ENCODE data around the gene SLC49A3. TPM values are rescaled to one million over a fixed set of nuclear protein-coding genes. Genes with fewer than 3 reads are reported as not detected.

The SLC49A3 gene
- total and polyA plus RNA-seq, 8 donors: 2.7 to 18.8 (median 10.4) TPM

GRCh38 chr4:633406-633805, 55.5 kb downstream of the SLC49A3 start:
- intact Hi-C loops (cut with DNase I; ENCODE audit: low total_unique reads): no loop called here
- Histone ChIP-seq H3K4me1 (no peaks in the 10 kb centered on the region), H3K9me3 (peaks cover 0 to 15% (median 0%) of the 10 kb centered on the region in 4 donors), H3K27ac (no peak overlapping the region), H3K4me3 (no peak overlapping the region), H3K27me3 (peaks cover 0 to 54% (median 10%) of the 10 kb centered on the region in 3 donors), H3K36me3 (no peaks in the 10 kb centered on the region)
- no peak for DNase-seq
- 42 to 53% (median 49%) methylated on average over 6 to 9 of the region's 9 CpGs for WGBS, 5 donors
- TF ChIP-seq POLR2AphosphoS5 (IDR thresholded peaks at IDR 0.05) (no peak), EP300 (IDR thresholded peaks at IDR 0.05) (no peak)

GRCh38 chr4:632926-633325, 56.0 kb downstream of the SLC49A3 start:
- Histone ChIP-seq H3K27me3 (peaks cover 0 to 54% (median 14%) of the 10 kb centered on the region in 3 donors), H3K36me3 (no peaks in the 10 kb centered on the region), H3K4me3 (no peak overlapping the region), H3K27ac (no peak overlapping the region), H3K4me1 (no peaks in the 10 kb centered on the region), H3K9me3 (peaks cover 0 to 15% (median 0%) of the 10 kb centered on the region in 4 donors)
- no peak for DNase-seq
- TF ChIP-seq EP300 (IDR thresholded peaks at IDR 0.05): no peak
- no peak for TF ChIP-seq CTCF (IDR thresholded peaks at IDR 0.05)
- TF ChIP-seq POLR2A (IDR thresholded peaks at IDR 0.05): no peak
- TF ChIP-seq POLR2AphosphoS5 (IDR thresholded peaks at IDR 0.05): no peak
- intact Hi-C loops (cut with DNase I; ENCODE audit: low total_unique reads): no loop called here
- WGBS, 5 donors: 84 to 99% (median 86%) methylated on average over 6 of the region's 6 CpGs

DNA sequence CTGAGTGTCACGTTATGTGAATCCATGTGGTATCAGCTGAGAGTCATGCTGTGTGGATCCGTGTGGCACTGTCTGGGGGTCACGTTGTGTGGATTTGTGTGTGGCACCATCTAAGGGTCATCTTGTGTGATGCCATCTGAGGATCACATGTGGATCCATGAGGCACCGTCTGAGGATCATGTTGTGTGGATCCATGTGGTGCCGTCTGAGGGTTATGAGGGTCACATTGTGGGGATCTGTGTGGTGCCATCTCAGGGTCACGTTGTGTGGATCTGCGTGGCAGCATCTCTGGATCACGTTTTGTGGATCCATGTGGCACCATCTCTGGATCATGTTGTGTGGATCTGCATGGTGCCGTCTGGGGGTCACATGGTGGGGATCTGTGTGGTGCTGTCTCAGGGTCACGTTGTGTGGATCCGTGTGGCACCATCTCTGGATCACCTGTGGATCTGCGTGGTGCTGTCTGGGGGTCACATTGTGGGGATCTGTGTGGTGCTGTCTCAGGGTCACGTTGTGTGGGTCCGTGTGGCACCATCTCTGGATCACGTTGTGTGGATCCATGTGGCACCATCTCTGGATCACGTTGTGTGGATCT, 56.7 kb downstream of the SLC49A3 start:
- H3K4me1 ChIP-seq: no peaks in the 10 kb centered on the region
- no peak overlapping the region for H3K4me3 ChIP-seq
- no peak for DNase-seq
- H3K27me3 ChIP-seq: peaks cover 0 to 54% (median 14%) of the 10 kb centered on the region in 3 donors
- WGBS, 5 donors: 88 to 93% (median 91%) methylated on average over 16 of the region's 16 CpGs
- no peaks in the 10 kb centered on the region for H3K36me3 ChIP-seq
- no peak overlapping the region for H3K27ac ChIP-seq
- H3K9me3 ChIP-seq: peaks cover 0 to 15% (median 0%) of the 10 kb centered on the region in 4 donors
- intact Hi-C loops (cut with DNase I; ENCODE audit: low total_unique reads): no loop called here
- TF ChIP-seq CTCF (IDR thresholded peaks at IDR 0.05) (no peak), EP300 (IDR thresholded peaks at IDR 0.05) (no peak)

Other genes starting within 250 kb of the SLC49A3 start
- 10 to 100 TPM; 21.1 to 62.9 (median 50.8) TPM for gene ZNF721, start 190.0 kb downstream of the SLC49A3 start, total RNA-seq
- gene ZNF721, start 190.0 kb downstream of the SLC49A3 start, polyA plus RNA-seq: 1 to 10 TPM; 8.4 to 9.2 (median 8.7) TPM
- gene PIGG, start 189.9 kb downstream of the SLC49A3 start, total RNA-seq: 100 to 1,000 TPM in 2 of 5 donors, 10 to 100 TPM in 3; 65.5 to 213 (median 83.0) TPM
- 10 to 100 TPM; 13.0 to 36.7 (median 21.3) TPM for gene PIGG, start 189.9 kb downstream of the SLC49A3 start, polyA plus RNA-seq
- not detected for gene TMEM271, start 112.9 kb downstream of the SLC49A3 start, total RNA-seq
- under 1 TPM in 1 of 3 donors, not detected in 2; 0.03 TPM for gene TMEM271, start 112.9 kb downstream of the SLC49A3 start, polyA plus RNA-seq
- gene PDE6B, start 63.6 kb downstream of the SLC49A3 start, total RNA-seq: 10 to 100 TPM in 1 of 5 donors, not detected in 4; 12.3 TPM
- 1 to 10 TPM; 1.1 to 1.8 (median 1.6) TPM for gene PDE6B, start 63.6 kb downstream of the SLC49A3 start, polyA plus RNA-seq
- 100 to 1,000 TPM in 3 of 5 donors, 10 to 100 TPM in 1, 1 to 10 TPM in 1; 8.0 to 842 (median 169) TPM for gene ATP5ME, start 14.9 kb downstream of the SLC49A3 start, total RNA-seq
- 100 to 1,000 TPM; 742 to 876 (median 853) TPM for gene ATP5ME, start 14.9 kb downstream of the SLC49A3 start, polyA plus RNA-seq
- 10 to 100 TPM in 3 of 5 donors, 1 to 10 TPM in 2; 7.0 to 67.7 (median 13.4) TPM for gene MYL5, start 14.6 kb downstream of the SLC49A3 start, total RNA-seq
- 100 to 1,000 TPM in 1 of 3 donors, 10 to 100 TPM in 2; 18.8 to 148 (median 42.7) TPM for gene MYL5, start 14.6 kb downstream of the SLC49A3 start, polyA plus RNA-seq
- gene PCGF3, start 16.7 kb upstream of the SLC49A3 start, total RNA-seq: 100 to 1,000 TPM in 2 of 5 donors, 10 to 100 TPM in 3; 45.2 to 140 (median 82.6) TPM
- 10 to 100 TPM; 24.7 to 48.9 (median 24.9) TPM for gene PCGF3, start 16.7 kb upstream of the SLC49A3 start, polyA plus RNA-seq
- gene CPLX1, start 137.0 kb upstream of the SLC49A3 start, total RNA-seq: 1 to 10 TPM in 1 of 5 donors, under 1 TPM in 1, not detected in 3; 0.37 to 1.2 TPM
- 1 to 10 TPM; 1.9 to 2.9 (median 2.6) TPM for gene CPLX1, start 137.0 kb upstream of the SLC49A3 start, polyA plus RNA-seq
- gene GAK, start 243.2 kb upstream of the SLC49A3 start, total RNA-seq: 100 to 1,000 TPM in 4 of 5 donors, 10 to 100 TPM in 1; 71.8 to 503 (median 194) TPM
- gene GAK, start 243.2 kb upstream of the SLC49A3 start, polyA plus RNA-seq: 100 to 1,000 TPM; 128 to 149 (median 133) TPM
- 10 to 100 TPM in 4 of 5 donors, 1 to 10 TPM in 1; 7.3 to 82.8 (median 20.1) TPM for gene TMEM175, start 243.3 kb upstream of the SLC49A3 start, total RNA-seq
- gene TMEM175, start 243.3 kb upstream of the SLC49A3 start, polyA plus RNA-seq: 10 to 100 TPM; 16.6 to 39.4 (median 18.9) TPM

Measured in stomach (tissue), 9 donors.